SU-DHL-6 (cell line): Measurements from ENCODE around the gene CDC42BPA.
"Not testable (repeated sequence)": the region's sequence is repeated elsewhere in the genome, so short reads cannot be mapped to it uniquely, and the experiment has no call there.

Experiments
- H2AFZ ChIP-seq: fragments of 200-600 bp; sonication (generic); 2 replicates; pipeline ENCODE4 v1.6.1; 2014; ENCODE audit warnings: low read depth, mild to moderate bottlenecking, moderate library complexity, mixed read lengths, antibody characterized with exemption, low read length; ENCODE audit not compliant: severe bottlenecking
- H3F3A ChIP-seq: fragments of 200-600 bp; shearing (Covaris generic); 2 replicates; pipeline ENCODE4 v1.6.0; 2016; ENCODE audit warnings: antibody characterized with exemption, mild to moderate bottlenecking; ENCODE audit not compliant: insufficient read depth
- H3K27ac ChIP-seq: fragments of 200-600 bp; sonication (generic); 2 replicates; pipeline ENCODE4 v1.5.1; 2016; ENCODE audit warnings: low read depth, mild to moderate bottlenecking, low read length, moderate library complexity, mixed read lengths
- H3K27me3 ChIP-seq: fragments of 200-600 bp; sonication (generic), shearing (Covaris generic); 2 replicates; pipeline ENCODE4 v1.6.0; 2014; ENCODE audit warnings: mild to moderate bottlenecking, low read length
- H3K36me3 ChIP-seq: fragments of 200-600 bp; sonication (generic); 2 replicates; pipeline ENCODE4 v1.6.1; 2014; ENCODE audit warnings: mild to moderate bottlenecking, low read length, mixed read lengths
- H3K4me2 ChIP-seq: fragments of 300-600, 200-600 bp; shearing (Covaris generic), sonication (generic); 2 replicates; pipeline ENCODE4 v1.6.0; 2014; ENCODE audit warnings: low read length, low read depth, mild to moderate bottlenecking; ENCODE audit not compliant: poor library complexity, severe bottlenecking
- H3K4me3 ChIP-seq: fragments of 200-600 bp; sonication (generic); 2 replicates; pipeline ENCODE4 v1.5.1; 2014; ENCODE audit warnings: antibody characterized with exemption, low read length, mild to moderate bottlenecking, mixed read lengths; ENCODE audit not compliant: insufficient read depth, poor library complexity, severe bottlenecking
- H3K79me2 ChIP-seq: fragments of 200-600 bp; sonication (generic); 2 replicates; pipeline ENCODE4 v1.6.1; 2014; ENCODE audit warnings: mild to moderate bottlenecking, low read length, moderate library complexity; ENCODE audit not compliant: insufficient read depth
- H3K9ac ChIP-seq: fragments of 200-600 bp; sonication (generic); 2 replicates; pipeline ENCODE4 v1.7.0; 2014; ENCODE audit warnings: mild to moderate bottlenecking, low read length
- H3K9me2 ChIP-seq: fragments of 200-600 bp; sonication (generic); replicated peaks from 2 replicates; pipeline ENCODE4 v1.6.1; 2014; ENCODE audit warnings: low read length; ENCODE audit not compliant: insufficient read depth
- H3K9me3 ChIP-seq: fragments of 200-600 bp; sonication (generic); 2 replicates; pipeline ENCODE4 v1.6.1; 2014; ENCODE audit warnings: low read length, mixed read lengths; ENCODE audit not compliant: insufficient read depth
- H4K20me1 ChIP-seq: fragments of 200-600 bp; sonication (generic); 2 replicates; pipeline ENCODE4 v1.6.1; 2014; ENCODE audit warnings: low read depth, mild to moderate bottlenecking, antibody characterized with exemption, low read length, moderate library complexity, mixed read lengths
- EZH2phosphoT487 ChIP-seq: fragments of 200-600 bp; sonication (generic), shearing (Covaris generic); conservative IDR thresholded peaks from 2 replicates; pipeline ENCODE4 v1.6.1; 2018; ENCODE audit warnings: mild to moderate bottlenecking, antibody characterized with exemption, low read length, moderate library complexity, mixed read lengths
- TF ChIP-seq, protein P1 (sequence below): fragments of 200-600 bp; sonication (generic); IDR thresholded peaks from one replicate; pipeline ENCODE4 v1.5.1; 2017; ENCODE audit warnings: antibody characterized with exemption, mild to moderate bottlenecking, low read length, moderate library complexity; ENCODE audit not compliant: insufficient read depth, poor library complexity, severe bottlenecking

Gene CDC42BPA

DNA sequence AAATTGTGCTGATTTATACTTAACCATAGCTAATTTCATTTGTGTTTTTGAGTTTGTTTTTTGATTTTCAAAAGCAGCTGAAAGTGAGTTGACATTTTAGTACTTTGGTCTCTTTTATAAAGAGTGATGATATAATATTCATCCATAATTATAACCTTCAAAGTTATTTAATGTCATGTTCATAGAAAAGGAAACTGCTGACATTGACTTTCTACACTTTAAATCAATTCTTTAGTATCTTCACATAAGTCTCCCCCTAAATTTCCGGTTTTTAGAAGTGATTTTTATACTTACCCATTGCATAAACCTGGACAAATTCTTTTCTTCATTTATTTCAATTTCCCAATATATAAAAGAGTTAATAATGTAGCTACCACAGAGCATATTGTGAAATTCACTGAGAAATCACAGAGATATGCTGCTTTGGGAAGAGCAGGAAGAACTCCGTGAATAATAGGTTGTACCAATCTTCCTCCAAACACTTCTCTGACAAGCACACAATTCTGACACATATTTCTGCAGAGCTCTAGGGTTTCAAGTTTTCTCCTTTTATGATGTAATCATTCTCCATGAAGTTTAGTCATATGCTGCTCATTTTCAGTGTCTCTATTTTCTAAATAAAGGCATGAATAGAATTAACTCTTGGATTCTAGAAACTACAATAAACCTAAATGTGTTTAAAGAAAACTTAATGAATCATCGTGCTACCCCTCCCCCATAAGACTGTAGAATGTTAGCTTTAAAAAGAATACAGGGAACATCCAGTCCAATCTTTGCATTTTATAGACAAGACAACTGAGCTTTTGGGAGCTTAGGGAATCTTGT lies 25.6 kb upstream of the CDC42BPA start:
- Histone ChIP-seq H3K9me3 (no peaks in the 10 kb centered on the region), H3K4me3 (no peak overlapping the region), H3K9ac (no peak overlapping the region), H3K9me2 (no peaks in the 10 kb centered on the region), H3K4me2 (no peak overlapping the region), H3K27me3 (no peaks in the 10 kb centered on the region), H3K27ac (no peak overlapping the region), H2AFZ (no peak overlapping the region), H3F3A (no peaks in the 10 kb centered on the region), H3K36me3 (no peaks in the 10 kb centered on the region), H3K79me2 (no peaks in the 10 kb centered on the region), H4K20me1 (no peaks in the 10 kb centered on the region)
- TF ChIP-seq, protein P1, sequence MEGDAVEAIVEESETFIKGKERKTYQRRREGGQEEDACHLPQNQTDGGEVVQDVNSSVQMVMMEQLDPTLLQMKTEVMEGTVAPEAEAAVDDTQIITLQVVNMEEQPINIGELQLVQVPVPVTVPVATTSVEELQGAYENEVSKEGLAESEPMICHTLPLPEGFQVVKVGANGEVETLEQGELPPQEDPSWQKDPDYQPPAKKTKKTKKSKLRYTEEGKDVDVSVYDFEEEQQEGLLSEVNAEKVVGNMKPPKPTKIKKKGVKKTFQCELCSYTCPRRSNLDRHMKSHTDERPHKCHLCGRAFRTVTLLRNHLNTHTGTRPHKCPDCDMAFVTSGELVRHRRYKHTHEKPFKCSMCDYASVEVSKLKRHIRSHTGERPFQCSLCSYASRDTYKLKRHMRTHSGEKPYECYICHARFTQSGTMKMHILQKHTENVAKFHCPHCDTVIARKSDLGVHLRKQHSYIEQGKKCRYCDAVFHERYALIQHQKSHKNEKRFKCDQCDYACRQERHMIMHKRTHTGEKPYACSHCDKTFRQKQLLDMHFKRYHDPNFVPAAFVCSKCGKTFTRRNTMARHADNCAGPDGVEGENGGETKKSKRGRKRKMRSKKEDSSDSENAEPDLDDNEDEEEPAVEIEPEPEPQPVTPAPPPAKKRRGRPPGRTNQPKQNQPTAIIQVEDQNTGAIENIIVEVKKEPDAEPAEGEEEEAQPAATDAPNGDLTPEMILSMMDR = no peak
- no peak for TF ChIP-seq EZH2phosphoT487

DNA sequence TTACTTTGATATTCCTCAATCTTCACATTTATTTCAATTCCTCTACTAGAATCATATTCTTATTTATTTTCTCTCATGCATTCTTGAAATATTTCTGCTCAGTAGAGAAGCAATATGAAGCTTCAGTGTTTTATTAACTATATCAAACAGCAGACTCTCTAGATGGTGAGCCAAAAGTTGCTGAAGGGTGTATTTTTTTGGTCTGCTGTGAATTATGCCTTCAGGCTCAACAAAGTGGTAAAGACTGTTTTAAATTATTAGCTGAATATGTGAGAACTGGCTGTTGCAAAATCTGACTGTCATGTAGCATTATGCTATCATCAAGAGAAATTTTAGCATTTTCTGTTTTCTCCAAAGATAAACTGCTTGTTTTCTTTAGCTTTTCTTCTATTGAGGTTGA lies 24.9 kb upstream of the CDC42BPA start:
- Histone ChIP-seq H3K36me3 (no peaks in the 10 kb centered on the region), H3F3A (no peaks in the 10 kb centered on the region), H4K20me1 (no peaks in the 10 kb centered on the region), H3K27ac (no peak overlapping the region), H3K4me2 (no peak overlapping the region), H3K27me3 (no peaks in the 10 kb centered on the region), H2AFZ (no peak overlapping the region), H3K4me3 (no peak overlapping the region), H3K9me2 (no peaks in the 10 kb centered on the region), H3K9me3 (no peaks in the 10 kb centered on the region), H3K79me2 (no peaks in the 10 kb centered on the region), H3K9ac (no peak overlapping the region)
- TF ChIP-seq, protein P1 = no peak
- TF ChIP-seq EZH2phosphoT487 = no peak

DNA sequence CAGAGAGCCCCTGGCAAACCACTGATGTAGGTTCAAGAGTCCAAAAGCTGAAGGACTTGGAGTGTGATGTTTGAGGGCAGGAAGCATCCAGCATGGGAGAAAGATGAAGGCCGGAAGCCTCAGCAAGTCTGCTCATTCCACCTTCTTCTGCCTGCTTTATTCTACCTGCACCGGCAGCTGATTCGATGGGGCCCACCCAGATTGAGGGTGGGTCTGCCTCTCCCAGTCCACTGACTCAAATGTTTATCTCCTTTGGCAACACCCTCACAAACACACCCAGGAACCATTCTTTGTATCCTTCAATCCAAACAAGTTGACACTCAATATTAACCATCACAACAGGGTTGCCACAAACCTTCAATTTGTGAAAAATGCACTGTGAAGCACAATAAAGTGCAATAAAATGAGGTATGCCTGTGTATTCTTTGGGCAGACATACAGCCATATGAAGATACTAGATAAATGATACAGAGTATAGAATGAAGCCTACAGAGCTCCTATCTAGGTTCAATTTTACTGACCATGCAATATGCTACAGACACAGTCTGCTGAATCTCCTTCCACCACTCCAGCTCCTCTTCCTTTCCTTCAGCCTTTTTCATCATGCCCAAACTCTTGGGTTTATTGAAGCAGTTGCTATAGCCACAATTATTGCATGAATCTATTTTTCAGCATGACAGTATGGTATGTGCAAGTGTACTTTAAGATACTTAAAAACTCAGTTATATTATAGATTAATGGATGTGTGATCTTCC lies 24.0 kb upstream of the CDC42BPA start:
- Histone ChIP-seq H3K4me2 (no peak overlapping the region), H3K9me2 (no peaks in the 10 kb centered on the region), H3K79me2 (no peaks in the 10 kb centered on the region), H3K36me3 (no peaks in the 10 kb centered on the region), H3K27me3 (no peaks in the 10 kb centered on the region), H3K27ac (no peak overlapping the region), H3K4me3 (no peak overlapping the region), H2AFZ (no peak overlapping the region), H3K9ac (no peak overlapping the region), H3F3A (no peaks in the 10 kb centered on the region), H4K20me1 (no peaks in the 10 kb centered on the region), H3K9me3 (no peaks in the 10 kb centered on the region)
- TF ChIP-seq, protein P1 = no peak
- no peak for TF ChIP-seq EZH2phosphoT487

DNA sequence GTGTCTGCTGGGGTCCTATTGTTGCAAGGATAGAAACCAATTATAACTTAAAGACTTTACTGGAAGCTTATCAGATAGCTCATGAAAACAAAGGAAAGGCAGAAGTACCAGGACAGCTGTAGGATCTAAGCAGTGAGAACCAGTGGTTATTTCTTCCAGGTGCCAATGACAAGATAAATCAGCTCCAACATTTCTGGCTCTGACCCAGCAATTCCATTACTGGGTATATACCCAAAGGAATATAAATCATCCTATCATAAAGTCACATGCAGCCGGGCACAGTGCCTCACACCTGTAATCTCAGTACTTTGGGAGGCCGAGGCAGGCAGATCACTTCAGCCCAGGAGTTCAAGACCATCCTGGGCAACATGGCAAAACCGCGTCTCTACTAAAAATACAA lies 17.8 kb upstream of the CDC42BPA start:
- not testable (repeated sequence) for H3K9ac ChIP-seq, H3K79me2 ChIP-seq, H3K27me3 ChIP-seq, H3K9me2 ChIP-seq, H4K20me1 ChIP-seq, H3K4me2 ChIP-seq, H3K4me3 ChIP-seq, H3F3A ChIP-seq, H3K9me3 ChIP-seq, H3K27ac ChIP-seq, H2AFZ ChIP-seq, H3K36me3 ChIP-seq
